GM21529 (cell line): ENCODE results near the gene METTL21C.

Experiments
- ATAC-seq: cut with Tn5 transposase; IDR thresholded peaks from one replicate; pipeline ENCODE4 v1.9.1; 2021; ENCODE audit not compliant: unreplicated experiment

METTL21C gene

DNA sequence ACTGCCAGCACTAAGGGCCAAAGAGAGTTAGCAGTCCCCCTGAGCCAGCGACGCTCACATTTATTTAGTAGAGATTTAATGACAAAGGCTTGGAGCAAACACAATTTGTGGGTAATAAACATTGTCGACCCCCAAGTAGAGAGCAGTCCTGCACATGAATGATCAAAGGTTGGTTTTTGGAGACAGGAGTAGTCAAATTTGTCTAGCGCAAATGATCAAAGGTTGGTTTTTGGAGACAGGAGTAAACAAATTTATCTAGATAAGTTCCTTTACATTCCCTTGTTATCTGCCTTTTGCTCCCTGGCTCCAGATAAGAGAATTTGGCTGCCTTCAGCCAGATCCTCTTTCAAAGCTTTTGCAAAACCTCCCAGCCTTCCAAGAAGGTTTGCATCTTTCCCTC is 26.9 kb downstream of the METTL21C start:
- no peak for ATAC-seq

DNA sequence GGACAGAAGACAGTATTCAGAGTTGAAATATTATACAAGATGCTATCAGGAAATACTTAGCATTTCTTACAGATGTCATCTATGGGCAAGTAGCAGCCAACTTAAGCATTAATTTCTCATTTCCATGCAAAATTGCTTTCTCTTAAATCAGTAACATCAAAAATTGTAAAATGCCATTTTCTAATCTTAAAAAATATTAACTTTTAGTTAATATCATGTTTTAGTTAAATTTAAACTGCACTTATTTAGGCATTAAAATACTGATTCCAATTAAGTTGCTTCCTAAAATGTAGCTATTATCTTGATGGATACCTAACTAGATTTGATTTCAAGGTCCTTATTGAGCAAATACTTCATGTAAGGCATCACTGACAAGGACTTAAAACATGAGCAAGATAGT is 27.8 kb downstream of the METTL21C start:
- ATAC-seq, result no peak

- no peak for ATAC-seq
Measured at GRCh38 chr13:102659168-102659713, 35.6 kb downstream of the METTL21C start.

- no peak for ATAC-seq
Measured at GRCh38 chr13:102658660-102659059, 36.2 kb downstream of the METTL21C start.

- no peak for ATAC-seq
Measured at GRCh38 chr13:102657630-102658029, 37.2 kb downstream of the METTL21C start.

DNA sequence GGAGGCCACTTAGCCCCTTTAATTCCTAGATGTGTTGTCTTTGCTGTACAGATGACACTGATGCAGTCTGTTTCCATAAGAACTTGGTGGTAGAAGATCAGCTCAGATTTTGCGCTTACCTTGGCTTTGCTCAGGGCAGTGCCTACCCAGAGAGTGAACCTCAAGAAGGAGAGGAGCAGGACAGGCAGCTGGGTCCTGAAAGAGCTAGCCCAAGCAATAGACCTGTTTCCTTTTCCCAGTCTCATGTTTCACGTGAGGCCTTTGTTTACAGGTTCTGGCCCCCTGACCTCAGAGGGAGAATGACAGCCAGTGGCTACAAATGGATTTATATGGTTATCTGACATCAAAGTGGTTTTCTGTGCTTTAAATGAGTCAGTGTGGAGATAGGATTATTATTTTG is 40.1 kb downstream of the METTL21C start:
- ATAC-seq, result no peak

GRCh38 chr13:102651892-102652291 is 43.0 kb downstream of the METTL21C start:
- ATAC-seq, result no peak

- no peak for ATAC-seq
Measured at GRCh38 chr13:102651392-102651791, 43.5 kb downstream of the METTL21C start.

DNA sequence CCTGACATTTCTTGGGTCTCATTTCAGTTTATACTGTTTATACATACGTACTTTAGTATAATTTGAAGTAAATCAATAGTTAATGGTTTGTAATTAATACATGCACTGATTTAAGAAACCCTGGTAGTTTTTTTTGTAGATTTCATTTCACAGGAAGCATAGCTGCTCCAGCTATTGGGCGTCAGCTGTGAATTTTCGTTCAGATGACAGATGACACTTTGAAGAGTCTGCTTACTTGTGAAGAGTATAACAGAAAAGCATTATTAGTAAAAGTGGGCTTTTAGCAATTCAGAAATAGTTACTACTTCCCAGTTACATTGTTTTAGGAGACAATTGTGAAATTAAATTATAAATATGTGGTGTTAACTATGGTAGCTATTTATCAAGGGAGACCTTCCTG is 44.4 kb downstream of the METTL21C start:
- ATAC-seq, result no peak

DNA sequence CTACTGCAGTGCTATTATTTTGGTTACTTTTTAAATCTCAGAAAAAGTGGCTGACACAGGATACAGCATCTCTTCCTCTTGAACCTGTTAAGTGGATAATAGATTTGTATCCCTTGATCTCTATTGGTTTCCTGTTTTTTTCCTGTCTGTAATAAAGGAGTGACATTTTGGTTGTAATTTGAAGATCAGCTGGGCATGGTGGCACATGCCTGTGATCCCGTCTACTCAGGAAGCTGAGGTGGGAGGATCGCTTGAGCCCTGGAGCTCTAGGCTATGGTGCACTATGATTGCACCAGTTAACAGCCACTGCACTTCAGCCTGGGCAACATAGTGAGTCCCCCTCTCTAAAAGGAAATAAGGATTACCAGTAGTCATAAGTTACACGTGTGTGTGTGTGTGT is 46.8 kb downstream of the METTL21C start:
- ATAC-seq, result no peak

- ATAC-seq, result no peak
Measured at GRCh38 chr13:102645701-102646100, 49.1 kb downstream of the METTL21C start.

GRCh38 chr13:102643656-102644055 is 51.2 kb downstream of the METTL21C start:
- ATAC-seq, result no peak

DNA sequence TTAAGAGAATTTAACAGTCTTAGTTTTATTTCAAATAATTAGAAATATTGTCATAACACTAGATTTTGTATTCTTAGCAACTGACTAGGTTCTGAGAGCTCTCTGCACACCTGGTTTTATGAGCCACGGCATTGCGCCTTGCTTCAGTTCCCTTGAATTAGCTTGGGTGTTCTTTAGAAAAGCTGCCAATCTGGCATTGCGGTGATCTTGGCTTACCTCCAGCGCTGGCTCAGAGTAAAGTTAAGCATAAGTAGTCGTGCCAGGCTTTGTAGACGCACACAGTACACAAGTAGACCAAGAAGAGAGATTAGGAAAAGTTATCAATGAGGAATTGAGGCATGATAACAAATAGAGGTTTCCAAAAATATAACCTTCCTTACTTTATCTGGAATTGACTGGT is 52.4 kb downstream of the METTL21C start:
- no peak for ATAC-seq

- ATAC-seq, result no peak
Measured at GRCh38 chr13:102642029-102642428, 52.8 kb downstream of the METTL21C start.

- no peak for ATAC-seq
Measured at GRCh38 chr13:102638741-102639140, 56.1 kb downstream of the METTL21C start.
